Fibroblast of mammary gland (primary cell): Measurements from ENCODE around the gene MAGI2.

Experiments used
- DNase-seq: peaks from one replicate; pipeline ENCODE4 v3.0.0-alpha.2; 2010; ENCODE audit warnings: low read depth
- H3K4me3 ChIP-seq: 2 replicates; pipeline ENCODE4 v1.5.1; 2011; ENCODE audit warnings: low read depth, mild to moderate bottlenecking, low read length, moderate library complexity; ENCODE audit not compliant: control insufficient read depth
- TF ChIP-seq, protein P1 (sequence below): conservative IDR thresholded peaks from 2 replicates; pipeline ENCODE4 v1.5.1; 2011; ENCODE audit warnings: low read depth, low read length, inconsistent platforms; ENCODE audit not compliant: control insufficient read depth, insufficient read depth

The MAGI2 gene

DNA sequence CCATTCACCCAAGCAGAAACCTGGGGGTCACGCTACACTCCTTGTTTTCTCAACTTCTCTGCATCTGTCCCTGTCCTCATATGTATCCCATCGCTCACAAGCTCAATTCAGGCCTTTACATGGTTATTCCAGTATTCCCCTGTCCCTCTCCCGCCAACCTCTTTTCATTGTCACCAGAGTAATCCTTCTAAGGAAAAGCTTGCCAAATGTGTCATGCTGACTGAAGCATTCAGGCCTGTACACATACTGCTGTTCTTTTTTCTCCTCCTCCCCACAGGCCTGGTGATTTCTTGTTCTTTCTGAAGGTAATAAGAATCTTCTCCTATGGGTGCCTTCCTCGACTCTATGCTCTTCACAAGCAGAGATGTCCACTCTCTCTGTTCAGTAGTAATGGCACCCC, 1372.7 kb downstream of the MAGI2 start:
- TF ChIP-seq, protein P1, sequence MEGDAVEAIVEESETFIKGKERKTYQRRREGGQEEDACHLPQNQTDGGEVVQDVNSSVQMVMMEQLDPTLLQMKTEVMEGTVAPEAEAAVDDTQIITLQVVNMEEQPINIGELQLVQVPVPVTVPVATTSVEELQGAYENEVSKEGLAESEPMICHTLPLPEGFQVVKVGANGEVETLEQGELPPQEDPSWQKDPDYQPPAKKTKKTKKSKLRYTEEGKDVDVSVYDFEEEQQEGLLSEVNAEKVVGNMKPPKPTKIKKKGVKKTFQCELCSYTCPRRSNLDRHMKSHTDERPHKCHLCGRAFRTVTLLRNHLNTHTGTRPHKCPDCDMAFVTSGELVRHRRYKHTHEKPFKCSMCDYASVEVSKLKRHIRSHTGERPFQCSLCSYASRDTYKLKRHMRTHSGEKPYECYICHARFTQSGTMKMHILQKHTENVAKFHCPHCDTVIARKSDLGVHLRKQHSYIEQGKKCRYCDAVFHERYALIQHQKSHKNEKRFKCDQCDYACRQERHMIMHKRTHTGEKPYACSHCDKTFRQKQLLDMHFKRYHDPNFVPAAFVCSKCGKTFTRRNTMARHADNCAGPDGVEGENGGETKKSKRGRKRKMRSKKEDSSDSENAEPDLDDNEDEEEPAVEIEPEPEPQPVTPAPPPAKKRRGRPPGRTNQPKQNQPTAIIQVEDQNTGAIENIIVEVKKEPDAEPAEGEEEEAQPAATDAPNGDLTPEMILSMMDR = no peak
- H3K4me3 ChIP-seq = no peak overlapping the region
- DNase-seq = no peak

- TF ChIP-seq, protein P1 = no peak
- H3K4me3 ChIP-seq = no peak overlapping the region
- DNase-seq = no peak
Measured at GRCh38 chr7:78080241-78080640, 1373.2 kb downstream of the MAGI2 start.

DNA sequence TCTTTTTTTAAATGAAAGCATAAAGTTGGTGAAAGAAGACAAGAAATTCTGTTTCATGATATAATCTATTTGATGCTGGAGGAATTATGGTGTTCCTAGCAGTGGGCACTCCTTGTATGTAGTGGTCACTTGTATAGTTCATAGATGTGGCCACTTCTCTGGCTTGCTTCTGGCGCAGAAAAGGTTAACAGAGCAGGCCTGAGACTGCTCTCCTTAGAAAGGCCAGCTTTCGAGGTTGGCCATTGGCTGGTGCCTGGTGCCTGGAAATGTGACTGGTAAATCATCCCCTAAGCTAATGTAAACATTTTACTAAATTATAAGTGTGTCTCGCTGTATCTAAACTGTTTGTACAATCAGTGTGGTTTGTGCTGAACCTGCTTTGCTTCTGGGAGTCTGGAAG, 1378.8 kb downstream of the MAGI2 start:
- DNase-seq = no peak
- H3K4me3 ChIP-seq = no peak overlapping the region
- TF ChIP-seq, protein P1 = no peak

DNA sequence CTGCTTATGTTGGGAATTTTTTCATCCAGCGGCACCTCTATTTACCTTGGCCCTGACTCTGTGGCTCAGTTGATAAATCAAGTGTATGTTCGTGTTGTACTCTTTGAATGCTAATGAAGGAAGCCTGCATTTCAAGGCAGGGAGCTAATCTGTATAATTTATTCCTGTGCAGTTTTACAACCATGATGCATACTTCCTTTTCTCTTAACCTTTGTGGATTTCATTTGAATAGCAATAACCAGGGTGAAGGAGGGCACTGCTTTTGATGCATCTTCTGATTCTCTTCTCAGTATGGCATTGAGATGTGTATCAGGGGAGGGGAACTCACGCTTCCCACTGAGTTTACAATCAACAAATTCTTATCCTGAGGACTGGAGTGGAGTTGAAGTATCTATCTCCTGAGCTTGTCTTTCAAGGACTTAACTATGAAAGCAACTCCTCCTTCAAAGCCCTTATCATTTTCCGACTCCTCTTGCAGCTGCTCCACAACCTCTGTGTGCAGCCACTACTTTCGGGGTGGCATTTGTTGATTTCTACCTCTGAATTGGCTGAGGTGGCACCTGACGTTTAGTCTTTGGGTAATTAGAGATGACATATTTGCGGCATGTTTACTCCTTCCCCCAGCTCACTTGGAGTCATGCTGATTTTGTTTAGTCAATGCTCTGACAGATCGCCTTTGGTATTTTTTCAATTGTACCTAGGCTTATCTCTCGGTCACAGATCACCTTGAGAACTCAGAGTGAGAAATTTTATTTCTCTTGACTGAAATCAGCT, 1379.7 kb downstream of the MAGI2 start:
- TF ChIP-seq, protein P1 = no peak
- H3K4me3 ChIP-seq = no peak overlapping the region
- no peak for DNase-seq

DNA sequence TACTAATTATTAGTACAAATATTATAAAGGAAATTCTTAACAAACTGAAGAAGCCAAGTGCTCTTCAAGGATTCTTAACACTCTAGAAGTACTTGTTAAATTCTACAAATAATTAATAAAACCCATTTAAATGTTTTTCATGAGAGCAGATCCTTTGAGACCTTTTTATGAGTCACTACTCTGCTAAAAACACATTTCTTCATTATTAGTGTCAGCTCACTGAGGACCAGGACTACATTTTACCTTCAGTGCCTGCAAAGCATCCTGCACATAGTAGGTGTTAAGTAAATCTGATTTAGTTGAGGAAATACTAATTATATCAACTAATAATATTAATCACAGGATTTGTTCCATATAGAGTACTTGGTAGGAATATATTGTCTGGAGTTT, 1381.3 kb downstream of the MAGI2 start:
- H3K4me3 ChIP-seq = no peak overlapping the region
- no peak for DNase-seq
- TF ChIP-seq, protein P1 = no peak

GRCh38 chr7:78071491-78072200, 1381.8 kb downstream of the MAGI2 start:
- TF ChIP-seq, protein P1 = no peak
- H3K4me3 ChIP-seq = no peak overlapping the region
- no peak for DNase-seq
